GM12878 (cell line): ENCODE data around the gene THSD4.

Experiments
- CEBPB ChIP-seq, 2 experiments: fragments of 150-350 bp in 1 of 2; IDR thresholded peaks; 2 replicates each; pipeline ENCODE4 v1.6.1; 2012 to 2014; ENCODE audit warnings: low read depth in 2 of 2, low read length in 2 of 2, borderline replicate concordance in 1 of 2, inconsistent platforms in 1 of 2
- EP300 ChIP-seq, 2 experiments: fragments of 150-350 bp in 1 of 2; IDR thresholded peaks; 2 replicates each; pipeline ENCODE4 v1.6.1; 2011 to 2012; ENCODE audit warnings: low read depth in 2 of 2, low read length in 2 of 2, borderline replicate concordance in 1 of 2, improper control_type of control experiment in 1 of 2, inconsistent platforms in 1 of 2; ENCODE audit not compliant: control insufficient read depth in 1 of 2
- EZH2 ChIP-seq: IDR thresholded peaks from 2 replicates; pipeline ENCODE4 v1.6.1; 2012; ENCODE audit warnings: low read depth, mild to moderate bottlenecking, control low read depth, inconsistent platforms, low read length, borderline replicate concordance; ENCODE audit not compliant: control insufficient read depth
- IRF3 ChIP-seq: fragments of 450-650 bp; IDR thresholded peaks from 2 replicates; pipeline ENCODE4 v1.6.1; 2014; ENCODE audit warnings: mild to moderate bottlenecking
- KLF5 ChIP-seq: fragments of 450-650 bp; IDR thresholded peaks from 2 replicates; pipeline ENCODE4 v1.6.1; 2014; ENCODE audit warnings: mild to moderate bottlenecking; ENCODE audit not compliant: partially characterized antibody
- MYC ChIP-seq: IDR thresholded peaks from 2 replicates; pipeline ENCODE4 v1.6.1; 2011; ENCODE audit warnings: mild to moderate bottlenecking, low read length, moderate library complexity, inconsistent platforms; ENCODE audit not compliant: insufficient read depth, insufficient replicate concordance, insufficient read length, severe bottlenecking
- POLR2AphosphoS5 ChIP-seq: IDR thresholded peaks from 2 replicates; pipeline ENCODE4 v1.6.1; 2011; ENCODE audit warnings: mild to moderate bottlenecking, low read length, inconsistent platforms
- POU2F2 ChIP-seq: IDR thresholded peaks from 3 replicates; pipeline ENCODE4 v1.6.1; 2011; ENCODE audit warnings: low read depth, mild to moderate bottlenecking, low read length, borderline replicate concordance
- RELA ChIP-seq: fragments of 450-650 bp; IDR thresholded peaks from 2 replicates; pipeline ENCODE4 v1.8.0; 2014; ENCODE audit warnings: borderline replicate concordance; ENCODE audit not compliant: partially characterized antibody
- SMC3 ChIP-seq: IDR thresholded peaks from 2 replicates; pipeline ENCODE4 v1.6.1; 2011; ENCODE audit warnings: low read length, improper control_type of control experiment, borderline replicate concordance
- SRF ChIP-seq, 2 experiments: IDR thresholded peaks; 2 replicates each; pipeline ENCODE4 v1.6.1; 2011; ENCODE audit warnings: low read depth in 2 of 2, low read length in 2 of 2, mild to moderate bottlenecking in 1 of 2, moderate library complexity in 1 of 2
- USF2 ChIP-seq: IDR thresholded peaks from 2 replicates; pipeline ENCODE4 v1.6.1; 2011; ENCODE audit warnings: low read depth, low read length, improper control_type of control experiment, borderline replicate concordance
- ZSCAN29 ChIP-seq: fragments of 450-650 bp; IDR thresholded peaks from 2 replicates; pipeline ENCODE4 v1.6.1; 2017; ENCODE audit warnings: mild to moderate bottlenecking, moderate library complexity
- TF ChIP-seq, protein P1 (sequence below), 3 experiments: IDR thresholded peaks in 2 of 3; conservative IDR thresholded peaks in 1 of 3; 2 replicates each; pipeline ENCODE4 v1.5.1; 2011; ENCODE audit warnings: low read depth in 3 of 3, low read length in 3 of 3, mild to moderate bottlenecking in 3 of 3, control low read depth in 2 of 3, moderate library complexity in 2 of 3, inconsistent platforms in 1 of 3, mixed read lengths in 1 of 3; ENCODE audit not compliant: control insufficient read depth in 2 of 3, insufficient read depth in 1 of 3; ENCODE audit errors: extremely low read depth in 1 of 3

DNA sequence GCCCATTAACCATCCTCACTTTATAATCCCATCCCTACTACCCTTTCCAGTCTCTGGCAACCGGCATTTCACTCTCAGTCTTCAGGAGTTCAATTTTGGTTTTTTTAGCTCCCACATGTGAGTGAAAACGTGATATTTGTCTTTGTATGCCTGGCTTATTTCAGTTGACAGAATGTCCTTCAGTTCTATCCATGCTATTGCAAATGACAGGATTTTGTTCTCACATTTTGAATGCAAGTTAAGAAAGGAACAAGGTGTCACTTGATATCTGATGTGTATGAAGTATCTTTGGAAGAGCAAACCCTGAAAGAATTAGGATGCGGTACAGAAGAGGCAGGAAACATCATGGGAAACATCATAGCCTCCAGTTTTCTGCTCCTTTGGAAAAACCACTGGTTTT is 298.1 kb downstream of the THSD4 start:
- TF ChIP-seq MYC (no peak), USF2 (no peak), SRF (IDR thresholded peaks at IDR 0.05; ENCODE audit: low read depth in 2 of 2, low read length in 2 of 2) (no peak), KLF5 (no peak), EZH2 (no peak), RELA (no peak), CEBPB (IDR thresholded peaks at IDR 0.05; ENCODE audit: borderline replicate concordance in 1 of 2, low read depth in 2 of 2, low read length in 2 of 2) (no peak), SMC3 (no peak), POU2F2 (no peak), IRF3 (no peak), EP300 (IDR thresholded peaks at IDR 0.05; ENCODE audit: borderline replicate concordance in 1 of 2, control insufficient read depth in 1 of 2, low read depth in 2 of 2, low read length in 2 of 2) (no peak), POLR2AphosphoS5 (no peak), ZSCAN29 (no peak)
- TF ChIP-seq, protein P1, sequence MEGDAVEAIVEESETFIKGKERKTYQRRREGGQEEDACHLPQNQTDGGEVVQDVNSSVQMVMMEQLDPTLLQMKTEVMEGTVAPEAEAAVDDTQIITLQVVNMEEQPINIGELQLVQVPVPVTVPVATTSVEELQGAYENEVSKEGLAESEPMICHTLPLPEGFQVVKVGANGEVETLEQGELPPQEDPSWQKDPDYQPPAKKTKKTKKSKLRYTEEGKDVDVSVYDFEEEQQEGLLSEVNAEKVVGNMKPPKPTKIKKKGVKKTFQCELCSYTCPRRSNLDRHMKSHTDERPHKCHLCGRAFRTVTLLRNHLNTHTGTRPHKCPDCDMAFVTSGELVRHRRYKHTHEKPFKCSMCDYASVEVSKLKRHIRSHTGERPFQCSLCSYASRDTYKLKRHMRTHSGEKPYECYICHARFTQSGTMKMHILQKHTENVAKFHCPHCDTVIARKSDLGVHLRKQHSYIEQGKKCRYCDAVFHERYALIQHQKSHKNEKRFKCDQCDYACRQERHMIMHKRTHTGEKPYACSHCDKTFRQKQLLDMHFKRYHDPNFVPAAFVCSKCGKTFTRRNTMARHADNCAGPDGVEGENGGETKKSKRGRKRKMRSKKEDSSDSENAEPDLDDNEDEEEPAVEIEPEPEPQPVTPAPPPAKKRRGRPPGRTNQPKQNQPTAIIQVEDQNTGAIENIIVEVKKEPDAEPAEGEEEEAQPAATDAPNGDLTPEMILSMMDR (IDR thresholded peaks at IDR 0.05 in 2 of 3, conservative IDR thresholded peaks at IDR 0.05 in 1 of 3; ENCODE audit: control insufficient read depth in 2 of 3, extremely low read depth in 1 of 3, insufficient read depth in 1 of 3, low read depth in 3 of 3, low read length in 3 of 3): no peak
